CD14-positive monocyte (primary cell): ENCODE data around the gene ATP4A. TPM values are rescaled to one million over a fixed set of nuclear protein-coding genes. Genes with fewer than 3 reads are reported as not detected.

ENCODE experiments used
- DNase-seq, 3 donors: peaks; one replicate each; pipeline ENCODE4 v3.0.0-alpha.2; 2011 to 2022
- H2AFZ ChIP-seq: 2 replicates; pipeline ENCODE4 v1.6.0; 2012; ENCODE audit warnings: mild to moderate bottlenecking, low read depth, low read length, inconsistent platforms; ENCODE audit not compliant: insufficient read depth, poor library complexity, severe bottlenecking
- H3K27ac ChIP-seq, 2 donors: 1 replicate in 1 of 2; 2 replicates in 1 of 2; pipeline ENCODE4 v1.5.1; 2012 to 2013; ENCODE audit warnings: low read length in 2 of 2, control low read depth in 1 of 2, inconsistent platforms in 1 of 2, low read depth in 1 of 2, mild to moderate bottlenecking in 1 of 2
- H3K27me3 ChIP-seq, 2 donors: one replicate each; pipeline versions ENCODE4 v1.6.0 to v1.6.1; 2011 to 2013; ENCODE audit warnings: low read length in 2 of 2; ENCODE audit not compliant: control insufficient read depth in 2 of 2, insufficient read depth in 2 of 2
- H3K36me3 ChIP-seq, 2 donors: replicated peaks in 1 of 2; 1 replicate in 1 of 2; 2 replicates in 1 of 2; pipeline versions ENCODE4 v1.5.1 to v1.6.1; 2012 to 2013; ENCODE audit warnings: low read length in 2 of 2, control low read depth in 1 of 2, inconsistent platforms in 1 of 2, mild to moderate bottlenecking in 1 of 2; ENCODE audit not compliant: insufficient read depth in 2 of 2, control insufficient read depth in 1 of 2
- H3K4me1 ChIP-seq, 2 donors: 1 replicate in 1 of 2; 2 replicates in 1 of 2; pipeline versions ENCODE4 v1.5.1 to v1.6.1; 2012 to 2013; ENCODE audit warnings: low read length in 2 of 2, control low read depth in 1 of 2, inconsistent platforms in 1 of 2, mild to moderate bottlenecking in 1 of 2, moderate library complexity in 1 of 2; ENCODE audit not compliant: insufficient read depth in 2 of 2, control insufficient read depth in 1 of 2
- H3K4me2 ChIP-seq: replicated peaks from 2 replicates; pipeline ENCODE3; 2012; ENCODE audit warnings: low read length, moderate library complexity, mild to moderate bottlenecking; ENCODE audit not compliant: poor library complexity, severe bottlenecking; ENCODE audit errors: extremely low read depth
- H3K4me3 ChIP-seq, 3 experiments: fragments of 200-600 bp in 1 of 3; sonication (generic) in 1 of 3; replicated peaks in 1 of 3; 1 replicate in 2 of 3; 2 replicates in 1 of 3; pipeline ENCODE4 v1.5.1; 2011 to 2013; ENCODE audit warnings: low read length in 3 of 3, mild to moderate bottlenecking in 3 of 3, control low read depth in 2 of 3, low read depth in 2 of 3, inconsistent platforms in 1 of 3, moderate library complexity in 1 of 3
- H3K79me2 ChIP-seq: 2 replicates; pipeline ENCODE4 v1.6.0; 2012; ENCODE audit warnings: mild to moderate bottlenecking, control low read depth, inconsistent platforms, low read length, moderate library complexity; ENCODE audit not compliant: insufficient read depth
- H3K9ac ChIP-seq: 2 replicates; pipeline ENCODE4 v1.6.0; 2017; ENCODE audit warnings: low read length, mild to moderate bottlenecking; ENCODE audit not compliant: insufficient read depth, poor library complexity, severe bottlenecking
- H3K9me3 ChIP-seq, 2 donors: replicated peaks in 1 of 2; 1 replicate in 1 of 2; 2 replicates in 1 of 2; pipeline versions ENCODE4 v1.5.1 to v1.6.1; 2012 to 2013; ENCODE audit warnings: low read length in 2 of 2, control low read depth in 1 of 2; ENCODE audit not compliant: control insufficient read depth in 1 of 2, insufficient read depth in 1 of 2
- H4K20me1 ChIP-seq: 2 replicates; pipeline ENCODE4 v1.6.0; 2012; ENCODE audit warnings: mild to moderate bottlenecking, low read length, control low read depth, moderate library complexity; ENCODE audit not compliant: insufficient read depth
- H3K27ac Mint-ChIP-seq, 7 donors: one replicate each; pipeline ENCODE4 v1.8.0; 2020; ENCODE audit warnings: mild to moderate bottlenecking in 7 of 7, mixed read lengths in 7 of 7, moderate library complexity in 6 of 7, inconsistent platforms in 2 of 7
- H3K27me3 Mint-ChIP-seq, 3 donors: one replicate each; pipeline ENCODE4 v1.8.0; 2021 to 2022; ENCODE audit warnings: low read depth in 3 of 3, mild to moderate bottlenecking in 3 of 3, mixed read lengths in 3 of 3, moderate library complexity in 3 of 3, inconsistent platforms in 1 of 3
- H3K36me3 Mint-ChIP-seq, 2 donors: one replicate each; pipeline ENCODE4 v1.8.0; 2020; ENCODE audit warnings: mixed read lengths in 2 of 2, inconsistent platforms in 1 of 2, mild to moderate bottlenecking in 1 of 2
- H3K4me1 Mint-ChIP-seq: one replicate; pipeline ENCODE4 v1.8.0; 2020; ENCODE audit warnings: mild to moderate bottlenecking, mixed read lengths
- H3K4me3 Mint-ChIP-seq, 2 donors: one replicate each; pipeline ENCODE4 v1.8.0; 2020; ENCODE audit warnings: mild to moderate bottlenecking in 2 of 2, mixed read lengths in 2 of 2, moderate library complexity in 1 of 2
- H3K9me3 Mint-ChIP-seq, 7 donors: one replicate each; pipeline ENCODE4 v1.8.0; 2020 to 2022; ENCODE audit warnings: mixed read lengths in 7 of 7, mild to moderate bottlenecking in 6 of 7, moderate library complexity in 6 of 7, inconsistent platforms in 2 of 7
- CTCF ChIP-seq: fragments of 200-600 bp; IDR thresholded peaks from one replicate; pipeline ENCODE4 v1.8.0; 2022; ENCODE audit warnings: antibody characterized with exemption, mild to moderate bottlenecking
- WGBS: methylation state at CpG from one replicate; pipeline ENCODE4 v1.1.5; 2013; ENCODE audit warnings: missing lambda C conversion rate; ENCODE audit not compliant: insufficient coverage; 5-methylcytosine and 5-hydroxymethylcytosine counted together
- intact Hi-C, 2 donors: fragments of 100-400 bp; cut with micrococcal nuclease; formaldehyde crosslinking; loops; one replicate each; pipeline versions ENCODE4 v1.15.0 to v1.15.1; 2023
- polyA plus RNA-seq, 3 donors: library from polyadenylated mRNA; depleted of rRNA in 1 of 3; unstranded in 2 of 3; stranded (reverse) in 1 of 3; fragments of 300-500 nt in 2 of 3; fragments of >200 nt in 1 of 3; fragmentation: Illumina TruSeq in 2 of 3; gene quantifications; 1 replicate in 2 of 3; 2 replicates in 1 of 3; pipeline ENCODE4 v1.2.3, GENCODE V29; 2012 to 2021

ATP4A gene
- polyA plus RNA-seq, 3 donors = not detected

- H3K4me2 ChIP-seq = no peak overlapping the region
- Mint-ChIP-seq H3K27ac (peak overlapping the region in 2 of 7 donors; percentile 7 to 57), H3K4me1 (peaks cover 7% of the 10 kb centered on the region), H3K4me3 (peak overlapping the region in 1 of 2 donors; percentile 7), H3K27me3 (peaks cover 46 to 60% (median 47%) of the 10 kb centered on the region in 3 donors), H3K9me3 (peaks cover 0 to 4% (median 0%) of the 10 kb centered on the region in 7 donors), H3K36me3 (peaks cover 0 to 1% of the 10 kb centered on the region in 2 donors)
- H4K20me1 ChIP-seq = no peaks in the 10 kb centered on the region
- H3K4me1 ChIP-seq = peaks cover 0 to 4% of the 10 kb centered on the region in 2 donors
- DNase-seq = no peak
- intact Hi-C loops = no loop called here
- no peaks in the 10 kb centered on the region for H3K9me3 ChIP-seq
- H3K9ac ChIP-seq = no peak overlapping the region
- H3K79me2 ChIP-seq = no peaks in the 10 kb centered on the region
- no peak for TF ChIP-seq CTCF
- H3K4me3 ChIP-seq = no peak overlapping the region
- 94% methylated on average over 14 of the region's 15 CpGs for WGBS
- H3K27me3 ChIP-seq = peaks cover 18 to 34% of the 10 kb centered on the region in 2 donors
- no peak overlapping the region for H2AFZ ChIP-seq
- H3K36me3 ChIP-seq = no peaks in the 10 kb centered on the region
- H3K27ac ChIP-seq = no peak overlapping the region
Measured at GRCh38 chr19:35512831-35513627, 50.4 kb downstream of the ATP4A start.

GRCh38 chr19:35511337-35511736 is 52.1 kb downstream of the ATP4A start:
- Histone ChIP-seq H4K20me1 (no peaks in the 10 kb centered on the region), H3K27ac (no peak overlapping the region), H3K36me3 (no peaks in the 10 kb centered on the region), H3K9me3 (no peaks in the 10 kb centered on the region), H3K4me1 (peaks cover 0 to 4% of the 10 kb centered on the region in 2 donors), H3K79me2 (no peaks in the 10 kb centered on the region), H2AFZ (no peak overlapping the region), H3K4me2 (no peak overlapping the region), H3K9ac (no peak overlapping the region), H3K27me3 (peaks cover 18 to 47% of the 10 kb centered on the region in 2 donors), H3K4me3 (no peak overlapping the region)
- Mint-ChIP-seq H3K9me3 (peaks cover 0 to 2% (median 0%) of the 10 kb centered on the region in 7 donors), H3K27me3 (peaks cover 52 to 69% (median 56%) of the 10 kb centered on the region in 3 donors), H3K4me3 (no peak overlapping the region), H3K27ac (peak overlapping the region in 1 of 7 donors; percentile 72), H3K4me1 (peaks cover 7% of the 10 kb centered on the region), H3K36me3 (peaks cover 0 to 1% of the 10 kb centered on the region in 2 donors)
- intact Hi-C loops = loop anchor here (2.0 kb wide), 1 partner anchor 205 kb away; no protein-coding TSS in a partner anchor
- DNase-seq = no peak
- TF ChIP-seq CTCF = no peak
- 87% methylated on average over 7 of the region's 7 CpGs for WGBS
